Measurements from ENCODE around the gene NUP210L. TPM values are rescaled to one million over a fixed set of nuclear protein-coding genes. Genes with fewer than 3 reads are reported as not detected.
A peak's percentile ranks its signal among the peaks of the same experiment; 100 is the strongest.

Gene NUP210L
- total and polyA plus RNA-seq, 2 of the 13 experiments (the other 11 are each of a cell fraction or from before 2014, with no cell fraction given) = not detected

- TF ChIP-seq ZNF451 (CRISPR knock-in tag; IDR thresholded peaks at IDR 0.05) (peak; percentile 50; the same call in 1 of the 2 replicates), ZKSCAN8 (CRISPR knock-in tag; IDR thresholded peaks at IDR 0.05; ENCODE audit: borderline replicate concordance) (peak; percentile 84; the same call in 1 of the 2 replicates), TBP (CRISPR knock-in tag; IDR thresholded peaks at IDR 0.05) (no peak), BHLHE40 (IDR thresholded peaks at IDR 0.05; ENCODE audit: low read length) (no peak), CENPT (CRISPR knock-in tag; IDR thresholded peaks at IDR 0.05; ENCODE audit: low read depth) (no peak), PHF20 (CRISPR knock-in tag; IDR thresholded peaks at IDR 0.05) (peak; percentile 90), XRCC5 (optimal IDR thresholded peaks at IDR 0.05; ENCODE audit: low read length) (peak; percentile 50), CTCF (CRISPR knock-in tag; IDR thresholded peaks at IDR 0.05) (no peak), KDM5B (CRISPR knock-in tag; IDR thresholded peaks at IDR 0.05; ENCODE audit: borderline replicate concordance) (peak; percentile 55; the same call in 1 of the 2 replicates), ZNF264 (CRISPR knock-in tag; IDR thresholded peaks at IDR 0.05) (0 out of 2 replicates have a peak, but pooled peaks have one; percentile 55), ZFP1 (CRISPR knock-in tag; IDR thresholded peaks at IDR 0.05) (peak; percentile 63; the same call in 1 of the 2 replicates), SP1 (IDR thresholded peaks at IDR 0.05) (no peak), SP1 (CRISPR knock-in tag; IDR thresholded peaks at IDR 0.05) (peak; percentile 63), ZZZ3 (CRISPR knock-in tag; IDR thresholded peaks at IDR 0.05; ENCODE audit: borderline replicate concordance) (peak; percentile 89; the same call in 1 of the 2 replicates)
- TF ChIP-seq, protein P1, sequence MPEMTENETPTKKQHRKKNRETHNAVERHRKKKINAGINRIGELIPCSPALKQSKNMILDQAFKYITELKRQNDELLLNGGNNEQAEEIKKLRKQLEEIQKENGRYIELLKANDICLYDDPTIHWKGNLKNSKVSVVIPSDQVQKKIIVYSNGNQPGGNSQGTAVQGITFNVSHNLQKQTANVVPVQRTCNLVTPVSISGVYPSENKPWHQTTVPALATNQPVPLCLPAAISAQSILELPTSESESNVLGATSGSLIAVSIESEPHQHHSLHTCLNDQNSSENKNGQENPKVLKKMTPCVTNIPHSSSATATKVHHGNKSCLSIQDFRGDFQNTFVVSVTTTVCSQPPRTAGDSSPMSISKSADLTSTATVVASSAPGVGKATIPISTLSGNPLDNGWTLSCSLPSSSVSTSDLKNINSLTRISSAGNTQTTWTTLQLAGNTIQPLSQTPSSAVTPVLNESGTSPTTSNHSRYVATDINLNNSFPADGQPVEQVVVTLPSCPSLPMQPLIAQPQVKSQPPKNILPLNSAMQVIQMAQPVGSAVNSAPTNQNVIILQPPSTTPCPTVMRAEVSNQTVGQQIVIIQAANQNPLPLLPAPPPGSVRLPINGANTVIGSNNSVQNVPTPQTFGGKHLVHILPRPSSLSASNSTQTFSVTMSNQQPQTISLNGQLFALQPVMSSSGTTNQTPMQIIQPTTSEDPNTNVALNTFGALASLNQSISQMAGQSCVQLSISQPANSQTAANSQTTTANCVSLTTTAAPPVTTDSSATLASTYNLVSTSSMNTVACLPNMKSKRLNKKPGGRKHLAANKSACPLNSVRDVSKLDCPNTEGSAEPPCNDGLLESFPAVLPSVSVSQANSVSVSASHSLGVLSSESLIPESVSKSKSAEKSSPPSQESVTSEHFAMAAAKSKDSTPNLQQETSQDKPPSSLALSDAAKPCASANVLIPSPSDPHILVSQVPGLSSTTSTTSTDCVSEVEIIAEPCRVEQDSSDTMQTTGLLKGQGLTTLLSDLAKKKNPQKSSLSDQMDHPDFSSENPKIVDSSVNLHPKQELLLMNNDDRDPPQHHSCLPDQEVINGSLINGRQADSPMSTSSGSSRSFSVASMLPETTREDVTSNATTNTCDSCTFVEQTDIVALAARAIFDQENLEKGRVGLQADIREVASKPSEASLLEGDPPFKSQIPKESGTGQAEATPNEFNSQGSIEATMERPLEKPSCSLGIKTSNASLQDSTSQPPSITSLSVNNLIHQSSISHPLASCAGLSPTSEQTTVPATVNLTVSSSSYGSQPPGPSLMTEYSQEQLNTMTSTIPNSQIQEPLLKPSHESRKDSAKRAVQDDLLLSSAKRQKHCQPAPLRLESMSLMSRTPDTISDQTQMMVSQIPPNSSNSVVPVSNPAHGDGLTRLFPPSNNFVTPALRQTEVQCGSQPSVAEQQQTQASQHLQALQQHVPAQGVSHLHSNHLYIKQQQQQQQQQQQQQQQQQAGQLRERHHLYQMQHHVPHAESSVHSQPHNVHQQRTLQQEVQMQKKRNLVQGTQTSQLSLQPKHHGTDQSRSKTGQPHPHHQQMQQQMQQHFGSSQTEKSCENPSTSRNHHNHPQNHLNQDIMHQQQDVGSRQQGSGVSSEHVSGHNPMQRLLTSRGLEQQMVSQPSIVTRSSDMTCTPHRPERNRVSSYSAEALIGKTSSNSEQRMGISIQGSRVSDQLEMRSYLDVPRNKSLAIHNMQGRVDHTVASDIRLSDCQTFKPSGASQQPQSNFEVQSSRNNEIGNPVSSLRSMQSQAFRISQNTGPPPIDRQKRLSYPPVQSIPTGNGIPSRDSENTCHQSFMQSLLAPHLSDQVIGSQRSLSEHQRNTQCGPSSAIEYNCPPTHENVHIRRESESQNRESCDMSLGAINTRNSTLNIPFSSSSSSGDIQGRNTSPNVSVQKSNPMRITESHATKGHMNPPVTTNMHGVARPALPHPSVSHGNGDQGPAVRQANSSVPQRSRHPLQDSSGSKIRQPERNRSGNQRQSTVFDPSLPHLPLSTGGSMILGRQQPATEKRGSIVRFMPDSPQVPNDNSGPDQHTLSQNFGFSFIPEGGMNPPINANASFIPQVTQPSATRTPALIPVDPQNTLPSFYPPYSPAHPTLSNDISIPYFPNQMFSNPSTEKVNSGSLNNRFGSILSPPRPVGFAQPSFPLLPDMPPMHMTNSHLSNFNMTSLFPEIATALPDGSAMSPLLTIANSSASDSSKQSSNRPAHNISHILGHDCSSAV (CRISPR knock-in tag; IDR thresholded peaks at IDR 0.05; ENCODE audit: borderline replicate concordance) = no peak
Measured at GRCh38 chr1:153990468-153991150, 164.3 kb downstream of the NUP210L start, which contains the start of gene RPS27 (continued).

Measured in HepG2 (cell line).